ENCODE results near the gene RAPSN. TPM values are rescaled to one million over a fixed set of nuclear protein-coding genes. Genes with fewer than 3 reads are reported as not detected.

RAPSN gene
- total and polyA plus RNA-seq, 2 experiments from 2014 or later = 0.17 to 0.23 TPM

DNA sequence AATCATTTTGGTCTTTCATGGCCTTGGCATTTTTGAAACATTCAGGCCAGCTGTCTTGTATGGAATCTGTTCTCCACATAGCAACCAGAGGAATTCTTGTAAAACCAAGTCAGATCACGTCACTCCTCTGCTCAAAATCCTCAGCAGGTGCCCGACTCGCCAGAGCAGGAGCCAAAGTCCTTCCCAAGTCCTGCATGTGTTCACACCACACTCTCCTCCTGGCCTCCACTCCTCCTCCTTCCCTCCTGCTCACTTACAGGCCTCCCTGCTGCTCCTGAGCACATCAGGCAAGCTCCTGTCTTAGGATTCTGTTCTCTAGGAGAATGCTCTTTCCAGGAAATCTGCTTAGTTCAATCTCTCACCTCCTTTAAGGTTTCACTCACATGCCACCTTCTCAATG lies 15.8 kb downstream of the RAPSN start:
- Histone ChIP-seq H3K4me2 (no peak overlapping the region), H3K4me1 (ENCODE audit: insufficient read depth) (no peaks in the 10 kb centered on the region), H2AFZ (no peak overlapping the region), H3K27me3 (ENCODE audit: insufficient read depth) (no peaks in the 10 kb centered on the region), H3K36me3 (ENCODE audit: insufficient read depth) (no peaks in the 10 kb centered on the region), H3K79me2 (replicated peaks; ENCODE audit: insufficient read depth) (no peaks in the 10 kb centered on the region), H3K27ac (ENCODE audit: low read depth) (no peak overlapping the region), H4K20me1 (replicated peaks; ENCODE audit: insufficient read depth) (no peaks in the 10 kb centered on the region), H3K4me3 (no peak overlapping the region), H3K9me2 (ENCODE audit: insufficient read depth) (no peaks in the 10 kb centered on the region), H3F3A (replicated peaks; ENCODE audit: low read depth) (no peaks in the 10 kb centered on the region)
- peaks cover 2% of the 10 kb centered on the region for H3K27me3 Mint-ChIP-seq (ENCODE audit: insufficient read depth, low read depth, poor library complexity)
- DNase-seq (ENCODE audit: low spot score) (no peak), ATAC-seq (no peak)
- H3K4me1 Mint-ChIP-seq = no peaks in the 10 kb centered on the region
- H3K4me3 Mint-ChIP-seq = no peak overlapping the region
- no peak for TF ChIP-seq ZNF462 (CRISPR knock-in tag; IDR thresholded peaks at IDR 0.05)
- TF ChIP-seq CTCF (conservative IDR thresholded peaks at IDR 0.05; ENCODE audit: low read depth in 2 of 2) = no peak
- TF ChIP-seq EZH2phosphoT487 (IDR thresholded peaks at IDR 0.05; ENCODE audit: unreplicated experiment) = no peak
- no peak for TF ChIP-seq STAT1 (IDR thresholded peaks at IDR 0.05; ENCODE audit: unreplicated experiment)
- TF ChIP-seq ETS1 (IDR thresholded peaks at IDR 0.05) = no peak
- TF ChIP-seq ZNF114 (CRISPR knock-in tag; IDR thresholded peaks at IDR 0.05) = no peak
- no peak overlapping the region for H3K27ac Mint-ChIP-seq
- no peaks in the 10 kb centered on the region; the same call in 2 of the 3 replicates for H3K9me3 Mint-ChIP-seq
- no peaks in the 10 kb centered on the region for H3K36me3 Mint-ChIP-seq (ENCODE audit: low read depth)
